ENCODE results near the gene RRP9.

Gene RRP9

GRCh38 chr3:51896607-51897305 is 44.9 kb downstream of the RRP9 start:
- Histone ChIP-seq H3K4me1 (no peaks in the 10 kb centered on the region), H3K4me3 (no peak overlapping the region), H3K27me3 (no peaks in the 10 kb centered on the region), H3K27ac (no peak overlapping the region), H3K9ac (no peak overlapping the region), H4K20me1 (no peaks in the 10 kb centered on the region), H3K4me2 (no peak overlapping the region), H3K9me3 (replicated peaks in 1 of 11) (peaks cover 0 to 10% (median 0%) of the 10 kb centered on the region in 11 experiments; a peak in 3 of 22 replicates), H3K36me3 (no peaks in the 10 kb centered on the region)
- no peak for TF ChIP-seq Cebpa-rat (IDR thresholded peaks at IDR 0.05)

DNA sequence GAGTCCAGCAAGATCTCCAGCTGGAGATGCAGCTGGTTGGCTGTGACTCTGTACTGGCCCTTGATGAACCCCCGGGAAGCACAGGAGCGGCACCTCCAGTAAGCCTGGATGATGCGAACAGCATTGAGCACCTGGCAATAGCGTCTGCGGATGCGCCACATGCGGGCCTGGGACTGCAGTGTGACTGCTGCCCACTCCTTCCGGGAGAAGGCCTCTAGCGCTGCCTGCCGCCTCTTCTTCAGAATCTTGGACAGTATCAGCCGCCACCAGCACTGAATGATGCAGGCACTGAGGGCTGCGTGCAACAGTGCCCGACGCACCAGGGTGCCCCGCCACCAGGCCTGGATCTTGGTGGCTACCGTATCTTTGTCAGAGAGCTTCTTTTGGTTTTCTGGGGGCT is 46.8 kb downstream of the RRP9 start:
- no peak overlapping the region for H3K27ac ChIP-seq
- no peak overlapping the region for H3K4me2 ChIP-seq
- no peaks in the 10 kb centered on the region for H4K20me1 ChIP-seq
- no peaks in the 10 kb centered on the region for H3K4me1 ChIP-seq
- H3K36me3 ChIP-seq = no peaks in the 10 kb centered on the region
- H3K9ac ChIP-seq = no peak overlapping the region
- H3K27me3 ChIP-seq = no peaks in the 10 kb centered on the region
- no peak for TF ChIP-seq Cebpa-rat (IDR thresholded peaks at IDR 0.05)
- no peak overlapping the region for H3K4me3 ChIP-seq
- peaks cover 0 to 10% (median 0%) of the 10 kb centered on the region in 11 experiments; a peak in 3 of 22 replicates for H3K9me3 ChIP-seq (replicated peaks in 1 of 11)

GRCh38 chr3:51894391-51894790 is 47.3 kb downstream of the RRP9 start:
- H3K9ac ChIP-seq = no peak overlapping the region
- H3K4me1 ChIP-seq = no peaks in the 10 kb centered on the region
- H3K4me3 ChIP-seq = no peak overlapping the region
- peaks cover 0 to 10% (median 0%) of the 10 kb centered on the region in 11 experiments; a peak in 3 of 22 replicates for H3K9me3 ChIP-seq (replicated peaks in 1 of 11)
- H3K27me3 ChIP-seq = no peaks in the 10 kb centered on the region
- H3K4me2 ChIP-seq = no peak overlapping the region
- TF ChIP-seq Cebpa-rat (IDR thresholded peaks at IDR 0.05) = no peak
- no peak overlapping the region for H3K27ac ChIP-seq
- no peaks in the 10 kb centered on the region for H4K20me1 ChIP-seq
- no peaks in the 10 kb centered on the region for H3K36me3 ChIP-seq

DNA sequence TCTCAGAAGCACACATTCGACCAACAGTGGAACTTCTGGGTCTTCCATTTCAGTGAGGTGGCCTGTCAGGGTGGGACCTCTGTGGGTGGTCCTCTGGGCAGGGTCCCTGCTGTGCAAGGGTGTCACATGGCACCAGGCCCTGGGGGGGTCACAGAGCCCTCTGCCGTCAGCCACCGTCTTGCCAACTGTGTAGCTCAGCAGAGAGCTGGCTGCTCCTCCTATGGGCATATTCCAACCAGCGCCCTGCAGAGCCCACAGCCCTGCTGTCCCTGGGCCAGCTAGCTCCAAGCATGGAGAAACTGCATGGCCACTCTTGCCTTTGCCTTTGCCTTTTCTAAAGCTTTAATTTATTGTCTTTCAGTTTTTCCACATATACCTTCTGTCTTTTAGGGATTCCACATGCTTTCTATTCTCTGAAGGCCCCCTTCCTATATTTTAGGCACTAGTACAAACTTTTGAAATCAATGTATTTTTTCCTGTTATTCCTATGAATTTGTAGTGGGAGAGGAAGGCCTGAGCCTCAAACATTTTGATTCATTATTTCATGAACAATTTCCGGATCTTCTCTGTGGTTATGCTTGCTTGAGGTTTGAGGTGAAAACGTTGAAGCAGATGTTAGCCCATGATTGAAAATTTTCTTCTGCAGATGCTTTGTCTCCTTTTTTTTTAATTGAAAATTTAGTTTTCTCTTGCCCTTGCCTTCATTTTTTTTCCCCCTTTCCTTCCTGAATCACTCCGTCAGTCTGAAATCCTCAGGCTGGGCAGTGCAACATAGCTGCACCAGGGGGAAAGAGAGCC is 50.3 kb downstream of the RRP9 start:
- Histone ChIP-seq H3K9ac (no peak overlapping the region), H3K4me1 (no peaks in the 10 kb centered on the region), H3K36me3 (no peaks in the 10 kb centered on the region), H3K27me3 (no peaks in the 10 kb centered on the region), H3K4me2 (no peak overlapping the region), H4K20me1 (no peaks in the 10 kb centered on the region), H3K4me3 (no peak overlapping the region), H3K27ac (no peak overlapping the region), H3K9me3 (replicated peaks in 1 of 11) (no peaks in the 10 kb centered on the region)
- TF ChIP-seq Cebpa-rat (IDR thresholded peaks at IDR 0.05) = no peak

- no peak for TF ChIP-seq Cebpa-rat (IDR thresholded peaks at IDR 0.05)
- H3K9ac ChIP-seq = no peak overlapping the region
- no peak overlapping the region for H3K27ac ChIP-seq
- no peaks in the 10 kb centered on the region for H3K4me1 ChIP-seq
- H3K27me3 ChIP-seq = no peaks in the 10 kb centered on the region
- H3K4me2 ChIP-seq = no peak overlapping the region
- no peaks in the 10 kb centered on the region for H3K9me3 ChIP-seq (replicated peaks in 1 of 11)
- no peak overlapping the region for H3K4me3 ChIP-seq
- H3K36me3 ChIP-seq = no peaks in the 10 kb centered on the region
- no peaks in the 10 kb centered on the region for H4K20me1 ChIP-seq
Measured at GRCh38 chr3:51888463-51889105, 53.1 kb downstream of the RRP9 start.

DNA sequence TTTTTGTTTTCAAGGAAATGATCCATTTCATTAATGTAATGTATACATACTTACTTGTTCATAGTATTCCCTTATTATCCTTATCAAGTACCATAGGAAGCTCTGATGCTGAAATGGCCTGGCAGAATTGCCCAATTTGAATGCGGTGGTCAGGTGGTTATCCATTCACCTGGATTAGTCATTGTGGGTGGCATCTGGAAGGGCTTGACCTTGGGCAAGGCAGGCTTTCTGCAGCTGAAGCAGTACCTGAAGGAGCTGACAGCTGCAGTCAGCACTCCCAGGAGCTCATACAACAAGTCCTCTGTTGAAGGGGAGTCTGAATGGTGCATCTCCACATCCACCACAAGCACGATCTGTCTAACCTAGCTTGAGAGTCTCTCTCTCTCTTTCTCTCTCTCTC is 54.1 kb downstream of the RRP9 start:
- no peaks in the 10 kb centered on the region for H3K9me3 ChIP-seq (replicated peaks in 1 of 11)
- H3K4me1 ChIP-seq = no peaks in the 10 kb centered on the region
- H3K27ac ChIP-seq = no peak overlapping the region
- no peak overlapping the region for H3K4me3 ChIP-seq
- no peak overlapping the region for H3K9ac ChIP-seq
- no peak for TF ChIP-seq Cebpa-rat (IDR thresholded peaks at IDR 0.05)
- no peaks in the 10 kb centered on the region for H4K20me1 ChIP-seq
- H3K36me3 ChIP-seq = no peaks in the 10 kb centered on the region
- no peaks in the 10 kb centered on the region for H3K27me3 ChIP-seq
- H3K4me2 ChIP-seq = no peak overlapping the region

GRCh38 chr3:51886447-51886846 is 55.3 kb downstream of the RRP9 start:
- H3K4me2 ChIP-seq = no peak overlapping the region
- no peak overlapping the region for H3K4me3 ChIP-seq
- TF ChIP-seq Cebpa-rat (IDR thresholded peaks at IDR 0.05) = no peak
- no peaks in the 10 kb centered on the region for H3K27me3 ChIP-seq
- no peak overlapping the region for H3K9ac ChIP-seq
- H3K4me1 ChIP-seq = no peaks in the 10 kb centered on the region
- no peaks in the 10 kb centered on the region for H3K36me3 ChIP-seq
- H3K27ac ChIP-seq = no peak overlapping the region
- no peaks in the 10 kb centered on the region for H4K20me1 ChIP-seq
- H3K9me3 ChIP-seq (replicated peaks in 1 of 11) = no peaks in the 10 kb centered on the region

All from BLaER1 treated with 17β-estradiol and CSF1 and Interleukin-3, amounts not matched to agents 10 nM and 100 nM (cell line).